ACHN (cell line): ENCODE data around the gene OGFOD1.

Source experiments
- DNase-seq: peaks from one replicate; pipeline ENCODE4 v3.0.0-alpha.2; 2015
- in situ Hi-C: cut with HindIII; loops from 2 replicates; pipeline ENCODE4 v1.10.0; 2017; ENCODE audit warnings: low sequenced_read_pairs, low pct_ligation_motif_present, low pct_unique_long_range_greater_than_20kb

Gene OGFOD1

DNA sequence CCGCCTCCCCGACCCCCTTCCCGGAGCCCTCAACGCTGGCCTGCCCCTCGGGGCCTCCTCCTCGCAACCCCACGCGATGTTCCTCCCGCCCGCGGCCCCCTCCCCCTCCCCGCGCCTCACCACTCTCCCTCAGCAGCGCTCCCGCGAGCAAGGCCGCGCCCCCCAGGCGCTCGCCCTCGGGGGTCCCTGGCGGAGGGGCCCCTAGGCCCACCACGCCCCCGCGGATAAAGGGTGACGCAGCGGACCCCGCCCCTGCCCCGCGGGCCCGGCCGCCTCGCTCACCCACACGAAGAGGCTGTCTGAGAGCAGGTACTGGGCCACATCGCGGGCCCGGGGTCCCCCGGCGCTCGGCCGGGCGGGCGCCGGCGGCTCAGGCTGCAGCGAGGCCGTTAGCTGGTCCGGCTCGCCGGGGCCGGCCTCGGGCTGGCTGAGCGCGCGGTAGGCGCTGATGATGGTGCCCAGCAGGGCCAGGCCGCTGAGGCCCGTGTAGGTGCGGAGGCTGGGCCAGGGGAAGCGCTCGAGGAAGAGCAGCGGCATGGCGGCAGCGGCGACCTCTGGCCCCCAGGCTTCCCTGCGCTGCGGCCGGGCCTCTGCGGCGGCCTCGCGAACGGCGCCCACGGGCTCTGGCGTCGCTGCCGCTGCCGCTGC lies 26.4 kb upstream of the OGFOD1 start:
- in situ Hi-C loops = no loop called here
- DNase-seq = peak; percentile 24

- DNase-seq = peak; percentile 93
- in situ Hi-C loops = no loop called here
Observed at GRCh38 chr16:56425439-56425832, 25.9 kb upstream of the OGFOD1 start, which contains the start of gene AMFR. AMFR (minus strand) TSS chr16:56425545; CDS start chr16:56425327, 218 bp downstream.

DNA sequence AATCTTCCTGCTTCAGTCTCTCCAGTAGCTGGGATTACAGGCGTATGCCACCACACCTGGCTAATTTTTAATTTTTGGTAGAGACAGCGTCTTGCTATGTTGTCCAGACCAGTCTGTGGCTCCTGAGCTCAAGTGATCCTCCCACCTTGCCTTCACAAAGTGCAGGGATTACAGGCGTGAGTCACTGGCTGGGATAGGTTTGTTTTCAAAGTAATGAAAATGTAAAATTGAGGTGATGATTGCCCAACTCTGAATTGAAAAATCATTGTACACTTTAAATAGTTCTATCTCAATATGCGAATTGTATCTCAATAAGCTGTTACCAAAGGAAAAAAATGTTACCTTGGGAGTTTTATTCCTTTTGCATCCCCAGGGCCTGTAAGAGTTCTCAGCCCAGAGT lies 24.8 kb upstream of the OGFOD1 start:
- DNase-seq = no peak
- in situ Hi-C loops = no loop called here

- in situ Hi-C loops = no loop called here
- DNase-seq = no peak
Observed at GRCh38 chr16:56428091-56428490, 23.3 kb upstream of the OGFOD1 start.

DNA sequence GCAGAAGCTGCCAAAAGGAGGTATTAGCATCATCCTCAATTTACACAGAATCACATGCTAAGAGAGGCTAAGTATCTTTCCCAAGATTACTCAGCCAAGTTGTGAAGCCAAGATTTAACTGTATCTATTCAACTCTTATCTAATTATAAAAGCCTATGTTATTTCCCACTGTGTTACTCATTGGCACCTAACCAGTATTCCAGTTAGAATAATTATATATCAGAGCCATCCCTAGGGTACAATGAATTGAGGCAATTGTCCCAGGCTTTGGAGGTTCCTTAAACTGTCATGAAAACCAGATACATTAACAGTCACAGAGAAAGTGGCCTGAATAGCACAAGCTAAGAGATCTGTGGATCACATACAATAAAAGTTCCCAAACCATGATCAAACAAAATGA lies 15.1 kb upstream of the OGFOD1 start:
- in situ Hi-C loops = no loop called here
- DNase-seq = no peak

DNA sequence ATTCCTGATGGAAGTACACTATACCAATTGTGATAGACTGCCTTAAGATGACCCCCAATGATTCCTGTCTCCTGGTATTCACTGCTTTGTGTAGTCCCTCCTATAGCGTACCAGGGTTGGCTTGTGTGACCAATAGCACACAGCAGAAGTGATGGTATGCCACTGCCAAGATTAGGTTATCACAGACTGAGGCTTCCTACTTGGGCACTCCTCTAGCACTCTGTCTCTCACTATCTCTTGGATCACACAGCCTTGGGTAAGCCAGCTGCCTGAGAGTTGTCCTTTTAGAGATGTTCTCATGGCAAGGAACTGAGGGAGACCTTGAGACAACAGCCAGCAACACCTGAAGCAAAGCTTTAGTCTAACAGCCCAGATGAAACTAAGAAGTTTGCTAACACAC lies 13.3 kb upstream of the OGFOD1 start:
- in situ Hi-C loops = no loop called here

DNA sequence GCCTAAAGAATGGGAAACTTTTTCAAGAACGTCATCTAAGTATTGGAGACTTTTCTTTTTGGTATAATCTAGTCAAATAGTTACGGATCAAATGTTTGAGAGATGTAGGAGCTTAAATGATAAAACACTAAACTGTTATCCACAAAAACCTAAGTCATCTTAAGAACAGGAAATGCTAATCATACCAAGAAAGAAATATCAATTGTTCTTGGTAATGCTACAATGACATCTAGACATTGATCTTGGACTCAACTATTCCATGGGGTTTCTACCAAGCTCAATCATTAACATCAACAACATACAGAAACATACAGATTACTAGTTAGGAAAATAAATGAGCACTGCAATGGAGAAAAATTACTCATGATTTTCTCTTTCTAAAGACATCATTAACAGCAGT lies 4.1 kb upstream of the OGFOD1 start:
- no peak for DNase-seq
- in situ Hi-C loops = no loop called here

More for the DNA sequence above, 13.3 kb upstream of the OGFOD1 start:
- no peak for DNase-seq

- DNase-seq = no peak
- in situ Hi-C loops = no loop called here
Observed at GRCh38 chr16:56448005-56448404, 3.3 kb upstream of the OGFOD1 start.

GRCh38 chr16:56450275-56450985 lies 924 bp upstream of the OGFOD1 start:
- in situ Hi-C loops = no loop called here
- DNase-seq = no peak

- peak; percentile 56 for DNase-seq
- in situ Hi-C loops = no loop called here
Observed at GRCh38 chr16:56451753-56452689, 667 bp downstream of the OGFOD1 start.

GRCh38 chr16:56457927-56458470 lies 6.6 kb downstream of the OGFOD1 start:
- in situ Hi-C loops = no loop called here

DNA sequence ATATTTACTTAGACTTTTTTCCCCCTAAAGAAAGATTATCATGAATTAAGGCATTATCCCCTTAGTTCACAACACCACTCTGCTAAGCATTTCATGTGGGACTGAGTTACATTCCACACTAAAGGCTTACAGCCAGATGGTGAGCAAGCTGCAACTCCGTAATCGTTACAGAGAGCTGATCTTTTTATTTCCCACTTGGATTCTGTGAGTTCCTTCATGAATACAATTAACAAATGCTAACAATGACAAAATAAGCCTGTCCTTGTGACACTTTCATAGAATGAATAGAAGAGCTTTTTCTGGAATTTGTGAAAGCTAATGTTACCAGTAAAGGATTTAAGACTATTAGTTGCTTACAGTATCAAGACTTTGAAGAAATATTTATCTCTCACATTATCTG lies 8.7 kb downstream of the OGFOD1 start:
- DNase-seq = no peak
- in situ Hi-C loops = no loop called here

More at GRCh38 chr16:56457927-56458470, 6.6 kb downstream of the OGFOD1 start:
- DNase-seq = no peak

GRCh38 chr16:56462064-56462796 lies 10.9 kb downstream of the OGFOD1 start:
- in situ Hi-C loops = no loop called here
- no peak for DNase-seq

- in situ Hi-C loops = no loop called here
- no peak for DNase-seq
Observed at GRCh38 chr16:56463153-56463552, 11.8 kb downstream of the OGFOD1 start.

DNA sequence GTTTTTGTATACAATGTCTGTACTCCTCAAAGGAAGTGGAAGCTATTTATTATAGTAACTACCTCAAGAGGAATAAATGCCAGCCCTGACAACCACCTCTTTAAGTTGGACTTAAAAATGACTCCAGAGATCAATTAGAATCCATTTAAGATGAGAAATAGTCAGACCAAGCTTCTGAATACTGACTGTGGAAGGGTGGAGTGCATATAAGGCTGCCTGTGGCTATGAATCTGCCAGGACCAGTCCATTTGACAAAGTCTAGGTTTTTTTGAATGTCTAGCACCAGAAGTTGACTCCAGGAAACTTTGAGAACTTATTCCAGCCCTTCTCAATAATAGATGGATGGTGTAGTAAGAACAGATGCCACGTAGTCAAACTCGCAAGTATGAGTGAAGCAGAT lies 15.0 kb downstream of the OGFOD1 start:
- DNase-seq = no peak
- in situ Hi-C loops = no loop called here

- no peak for DNase-seq
- in situ Hi-C loops = no loop called here
Observed at GRCh38 chr16:56468800-56469199, 17.4 kb downstream of the OGFOD1 start.

- DNase-seq = no peak
- in situ Hi-C loops = no loop called here
Observed at GRCh38 chr16:56469748-56470147, 18.4 kb downstream of the OGFOD1 start.

DNA sequence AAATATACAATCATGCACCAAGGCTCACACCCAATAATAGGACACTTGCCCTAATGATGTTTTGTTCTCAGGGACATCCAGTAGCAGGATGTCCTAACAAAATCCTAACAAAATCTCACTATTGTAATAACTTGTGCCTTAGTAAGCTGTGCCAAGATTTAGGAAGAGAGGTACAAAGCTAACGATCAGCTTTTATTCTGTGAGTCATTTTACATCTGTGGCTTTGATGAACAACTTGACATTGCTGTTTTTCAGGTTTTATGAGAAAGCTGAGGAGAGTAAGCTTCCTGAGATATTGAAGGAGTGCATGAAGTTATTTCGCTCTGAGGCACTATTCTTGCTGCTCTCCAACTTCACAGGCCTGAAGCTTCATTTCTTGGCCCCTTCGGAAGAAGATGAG lies 18.9 kb downstream of the OGFOD1 start:
- in situ Hi-C loops = no loop called here
- DNase-seq = no peak
